Activated T-cell treated with anti-CD3 and anti-CD28 coated beads, Interleukin-2, amount 50 U/mL, for 72 hours (primary cell): ENCODE results near the gene TMEM115. TPM values are rescaled to one million over a fixed set of nuclear protein-coding genes. Genes with fewer than 3 reads are reported as not detected.
A peak's percentile ranks its signal among the peaks of the same experiment; 100 is the strongest.

ENCODE experiments used
- ATAC-seq, 2 donors: fragments of 150-1000 bp; cut with Tn5 transposase; replicated peaks in 1 of 2; 2 replicates each; pipeline ENCODE4 v1.10.0; 2021; ENCODE audit warnings: moderate library complexity in 2 of 2, mild to moderate bottlenecking in 1 of 2
- DNase-seq, 2 donors: peaks; one replicate each; pipeline ENCODE4 v3.0.0; 2021 to 2022; ENCODE audit warnings: mixed read lengths in 1 of 2
- H3K27ac Mint-ChIP-seq: one replicate; pipeline ENCODE4 v1.8.0; 2022; ENCODE audit warnings: mild to moderate bottlenecking, moderate library complexity, mixed read lengths
- H3K27me3 Mint-ChIP-seq: one replicate; pipeline ENCODE4 v1.8.0; 2022; ENCODE audit warnings: low read depth, mixed read lengths
- H3K36me3 Mint-ChIP-seq, 2 donors: one replicate each; pipeline ENCODE4 v1.8.0; 2022; ENCODE audit warnings: mixed read lengths in 2 of 2, mild to moderate bottlenecking in 1 of 2; ENCODE audit not compliant: insufficient read depth in 2 of 2
- H3K4me1 Mint-ChIP-seq: one replicate; pipeline ENCODE4 v1.8.0; 2022; ENCODE audit warnings: low read depth, mixed read lengths
- H3K4me3 Mint-ChIP-seq, 2 donors: one replicate each; pipeline ENCODE4 v1.8.0; 2022; ENCODE audit warnings: mild to moderate bottlenecking in 2 of 2, mixed read lengths in 2 of 2, moderate library complexity in 2 of 2
- H3K9me3 Mint-ChIP-seq, 2 donors: one replicate each; pipeline ENCODE4 v1.8.0; 2022; ENCODE audit warnings: mixed read lengths in 2 of 2
- total RNA-seq, 2 donors: library from RNA; stranded (reverse); gene quantifications; one replicate each; pipeline ENCODE4 v1.2.3, GENCODE V29; 2022

Gene TMEM115
- total RNA-seq, 2 donors from 2014 or later = 21.5 to 22.6 TPM

DNA sequence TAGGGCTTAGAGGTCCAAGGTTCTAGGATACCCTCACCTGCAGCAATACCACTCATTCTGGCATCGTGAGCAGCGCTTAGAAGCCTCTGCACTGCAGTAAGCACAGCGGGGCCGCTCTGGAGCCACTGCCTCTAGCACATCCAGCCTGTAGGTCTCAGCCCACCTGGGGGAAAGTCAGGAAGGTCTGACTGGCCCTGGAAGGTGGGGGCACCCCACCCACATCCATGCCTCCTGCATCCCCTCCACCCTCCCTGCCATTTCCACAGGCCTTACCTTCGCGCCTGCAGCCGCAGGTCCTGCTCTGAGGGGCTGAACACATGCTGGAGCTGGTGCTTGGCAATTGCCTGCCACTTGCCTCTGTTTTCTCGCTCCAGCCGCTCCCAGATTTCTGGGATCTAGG, 17.8 kb downstream of the TMEM115 start:
- Mint-ChIP-seq H3K4me3 (peak overlapping the region; percentile 86 to 92), H3K27me3 (no peaks in the 10 kb centered on the region), H3K27ac (no peak overlapping the region), H3K4me1 (peaks cover 46% of the 10 kb centered on the region), H3K36me3 (peaks cover 10 to 15% of the 10 kb centered on the region in 2 donors), H3K9me3 (no peaks in the 10 kb centered on the region)
- ATAC-seq (no peak), DNase-seq (no peak)

GRCh38 chr3:50340448-50341329, 18.6 kb downstream of the TMEM115 start, which contains the start of gene RASSF1:
TSS of gene RASSF1 (minus strand) at chr3:50340836. CDS start at chr3:50340805, 31 bp downstream.
- ATAC-seq (peak; percentile 14 to 51), DNase-seq (peak; percentile 67 to 83)
- peaks cover 46% of the 10 kb centered on the region for H3K4me1 Mint-ChIP-seq
- peaks cover 12 to 17% of the 10 kb centered on the region in 2 donors for H3K36me3 Mint-ChIP-seq
- H3K9me3 Mint-ChIP-seq = no peaks in the 10 kb centered on the region
- peak within 1 kb of the TSS; percentile 97 for H3K27ac Mint-ChIP-seq
- H3K27me3 Mint-ChIP-seq = no peaks in the 10 kb centered on the region
- peak within 1 kb of the TSS; percentile 86 to 92 for H3K4me3 Mint-ChIP-seq

GRCh38 chr3:50340147-50340447, 19.2 kb downstream of the TMEM115 start:
- Mint-ChIP-seq H3K36me3 (peaks cover 16 to 20% of the 10 kb centered on the region in 2 donors), H3K4me1 (peaks cover 47% of the 10 kb centered on the region), H3K27me3 (no peaks in the 10 kb centered on the region), H3K27ac (peak overlapping the region; percentile 97), H3K9me3 (no peaks in the 10 kb centered on the region), H3K4me3 (peak overlapping the region; percentile 86 to 92)
- ATAC-seq = no peak
- DNase-seq = no peak

GRCh38 chr3:50339485-50340146, 19.7 kb downstream of the TMEM115 start:
- H3K27me3 Mint-ChIP-seq = no peaks in the 10 kb centered on the region

DNA sequence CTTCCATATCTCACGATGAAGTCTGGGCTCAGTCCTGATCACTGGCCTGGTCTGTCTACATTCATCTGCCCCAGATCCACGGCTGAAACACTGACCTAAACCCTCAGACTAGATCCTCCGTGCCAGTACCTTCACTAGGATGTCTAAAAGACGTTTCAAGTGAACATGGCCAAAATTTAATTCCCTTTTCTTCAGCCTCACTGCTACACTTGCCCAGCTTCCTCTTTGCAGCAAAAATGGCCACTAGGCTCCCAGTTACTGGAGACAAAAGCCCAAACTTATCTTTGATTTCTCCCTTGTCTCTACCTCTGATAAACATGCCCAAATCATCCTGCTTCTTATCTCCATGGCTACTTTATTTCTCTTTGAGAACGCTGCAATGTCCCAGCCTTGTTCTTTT, 20.4 kb downstream of the TMEM115 start:
- ATAC-seq (no peak), DNase-seq (no peak)
- Mint-ChIP-seq H3K4me3 (peak overlapping the region; percentile 86 to 92), H3K9me3 (no peaks in the 10 kb centered on the region), H3K4me1 (peaks cover 59% of the 10 kb centered on the region), H3K27me3 (no peaks in the 10 kb centered on the region), H3K36me3 (peaks cover 18 to 22% of the 10 kb centered on the region in 2 donors), H3K27ac (peak overlapping the region; percentile 97)

More at GRCh38 chr3:50339485-50340146, 19.7 kb downstream of the TMEM115 start:
- ATAC-seq (no peak), DNase-seq (no peak)
- Mint-ChIP-seq H3K36me3 (peaks cover 17 to 20% of the 10 kb centered on the region in 2 donors), H3K4me1 (peaks cover 52% of the 10 kb centered on the region), H3K4me3 (peak overlapping the region; percentile 86 to 92), H3K27ac (peak overlapping the region; percentile 97), H3K9me3 (no peaks in the 10 kb centered on the region)

DNA sequence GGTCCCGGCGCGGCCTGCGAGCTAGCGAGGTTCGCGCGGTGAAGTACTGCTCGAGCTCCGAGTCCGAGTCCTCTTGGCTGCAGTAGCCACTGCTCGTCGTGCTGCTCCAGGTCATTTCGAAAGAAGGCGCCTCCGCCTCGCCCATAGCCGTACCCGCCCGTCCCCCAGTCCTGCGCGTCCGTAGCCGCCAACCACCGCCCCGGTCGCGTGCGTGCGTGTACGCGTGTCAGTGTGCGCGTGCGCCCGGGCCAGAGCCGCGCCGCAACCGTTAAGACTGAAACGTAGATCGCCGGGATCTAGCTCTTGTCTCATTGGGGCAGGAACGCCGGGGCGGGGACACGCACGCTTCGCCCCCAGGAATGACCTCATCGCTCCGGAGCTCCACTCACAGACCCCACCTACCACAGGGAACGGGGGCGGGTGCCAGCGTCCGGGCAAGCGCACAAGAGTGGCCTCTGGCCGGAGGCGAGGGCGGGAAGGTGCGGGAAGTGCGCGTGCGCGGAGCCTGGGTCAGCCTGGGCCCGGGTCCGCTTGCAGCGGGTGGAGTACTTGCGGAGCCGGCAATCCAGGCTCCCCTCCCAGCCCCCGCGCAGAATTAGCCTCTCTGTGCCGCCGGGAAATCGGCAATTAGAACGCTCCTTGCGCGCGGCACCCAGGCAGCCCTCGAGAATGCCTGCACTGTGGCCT, 22.0 kb downstream of the TMEM115 start:
- Mint-ChIP-seq H3K4me3 (peak overlapping the region; percentile 86 to 92), H3K4me1 (peaks cover 66% of the 10 kb centered on the region), H3K27ac (peak overlapping the region; percentile 93), H3K36me3 (peaks cover 18 to 23% of the 10 kb centered on the region in 2 donors), H3K27me3 (no peaks in the 10 kb centered on the region), H3K9me3 (no peaks in the 10 kb centered on the region)
- ATAC-seq (peak; percentile 75 to 84), DNase-seq (peak; percentile 99)

GRCh38 chr3:50336452-50337174, 22.7 kb downstream of the TMEM115 start:
- H3K9me3 Mint-ChIP-seq = no peaks in the 10 kb centered on the region
- peak; percentile 70 to 77 for DNase-seq
- no peaks in the 10 kb centered on the region for H3K27me3 Mint-ChIP-seq
- peak overlapping the region; percentile 92 for H3K27ac Mint-ChIP-seq
- ATAC-seq = peak; percentile 38 to 47
- H3K4me3 Mint-ChIP-seq = peak overlapping the region; percentile 86 to 92
- peaks cover 19 to 23% of the 10 kb centered on the region in 2 donors for H3K36me3 Mint-ChIP-seq
- H3K4me1 Mint-ChIP-seq = peaks cover 66% of the 10 kb centered on the region

GRCh38 chr3:50334339-50335075, 24.8 kb downstream of the TMEM115 start:
- Mint-ChIP-seq H3K36me3 (peaks cover 23 to 25% of the 10 kb centered on the region in 2 donors), H3K9me3 (no peaks in the 10 kb centered on the region), H3K27ac (peak overlapping the region; percentile 88), H3K4me3 (peak overlapping the region; percentile 78 to 86), H3K4me1 (peaks cover 52% of the 10 kb centered on the region), H3K27me3 (no peaks in the 10 kb centered on the region)
- no peak for ATAC-seq
- no peak for DNase-seq

GRCh38 chr3:50333744-50334328, 25.5 kb downstream of the TMEM115 start:
- DNase-seq = no peak
- ATAC-seq = no peak
- Mint-ChIP-seq H3K36me3 (peaks cover 21 to 22% of the 10 kb centered on the region in 2 donors), H3K27ac (peak overlapping the region; percentile 88), H3K4me1 (peaks cover 45% of the 10 kb centered on the region), H3K9me3 (no peaks in the 10 kb centered on the region), H3K4me3 (peak overlapping the region; percentile 78 to 86), H3K27me3 (no peaks in the 10 kb centered on the region)

DNA sequence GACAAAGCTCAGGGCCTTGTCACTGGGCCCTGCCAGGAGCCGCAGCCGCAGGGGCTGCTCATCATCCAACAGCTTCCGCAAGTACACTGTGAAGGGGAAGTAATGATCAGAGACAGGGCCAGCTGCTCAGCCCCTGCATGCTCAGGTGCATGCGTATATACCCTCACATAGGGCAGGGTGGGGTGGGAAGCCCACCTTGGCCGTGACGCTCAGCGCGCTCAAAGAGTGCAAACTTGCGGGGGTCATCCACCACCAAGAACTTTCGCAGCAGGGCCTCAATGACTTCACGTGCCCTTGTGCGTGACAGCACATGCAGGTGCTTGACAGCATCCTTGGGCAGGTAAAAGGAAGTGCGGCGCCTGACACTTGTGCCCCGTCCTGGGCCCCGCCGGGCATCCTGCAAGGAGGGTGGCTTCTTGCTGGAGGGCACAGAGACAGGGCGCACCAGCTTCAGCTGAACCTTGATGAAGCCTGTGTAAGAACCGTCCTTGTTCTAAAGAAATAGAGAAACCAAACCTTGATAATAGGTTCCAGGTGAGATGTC, 27.9 kb downstream of the TMEM115 start:
- DNase-seq (no peak), ATAC-seq (no peak)
- peaks cover 49% of the 10 kb centered on the region for H3K4me1 Mint-ChIP-seq
- no peaks in the 10 kb centered on the region for H3K27me3 Mint-ChIP-seq
- peaks cover 11 to 15% of the 10 kb centered on the region in 2 donors for H3K36me3 Mint-ChIP-seq
- H3K4me3 Mint-ChIP-seq = no peak overlapping the region
- no peaks in the 10 kb centered on the region for H3K9me3 Mint-ChIP-seq
- H3K27ac Mint-ChIP-seq = no peak overlapping the region

- Mint-ChIP-seq H3K27ac (no peak overlapping the region), H3K36me3 (peaks cover 7 to 11% of the 10 kb centered on the region in 2 donors), H3K27me3 (no peaks in the 10 kb centered on the region), H3K9me3 (no peaks in the 10 kb centered on the region), H3K4me1 (peaks cover 46% of the 10 kb centered on the region), H3K4me3 (no peak overlapping the region)
- no peak for ATAC-seq
- DNase-seq = no peak
Observed at GRCh38 chr3:50330330-50330729, 29.0 kb downstream of the TMEM115 start.
